Measurements from ENCODE around the gene CNTNAP2.

- TF ChIP-seq, protein P1, sequence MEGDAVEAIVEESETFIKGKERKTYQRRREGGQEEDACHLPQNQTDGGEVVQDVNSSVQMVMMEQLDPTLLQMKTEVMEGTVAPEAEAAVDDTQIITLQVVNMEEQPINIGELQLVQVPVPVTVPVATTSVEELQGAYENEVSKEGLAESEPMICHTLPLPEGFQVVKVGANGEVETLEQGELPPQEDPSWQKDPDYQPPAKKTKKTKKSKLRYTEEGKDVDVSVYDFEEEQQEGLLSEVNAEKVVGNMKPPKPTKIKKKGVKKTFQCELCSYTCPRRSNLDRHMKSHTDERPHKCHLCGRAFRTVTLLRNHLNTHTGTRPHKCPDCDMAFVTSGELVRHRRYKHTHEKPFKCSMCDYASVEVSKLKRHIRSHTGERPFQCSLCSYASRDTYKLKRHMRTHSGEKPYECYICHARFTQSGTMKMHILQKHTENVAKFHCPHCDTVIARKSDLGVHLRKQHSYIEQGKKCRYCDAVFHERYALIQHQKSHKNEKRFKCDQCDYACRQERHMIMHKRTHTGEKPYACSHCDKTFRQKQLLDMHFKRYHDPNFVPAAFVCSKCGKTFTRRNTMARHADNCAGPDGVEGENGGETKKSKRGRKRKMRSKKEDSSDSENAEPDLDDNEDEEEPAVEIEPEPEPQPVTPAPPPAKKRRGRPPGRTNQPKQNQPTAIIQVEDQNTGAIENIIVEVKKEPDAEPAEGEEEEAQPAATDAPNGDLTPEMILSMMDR (conservative IDR thresholded peaks at IDR 0.05), result no peak
- no peak for TF ChIP-seq ZFX (IDR thresholded peaks at IDR 0.05)
Measured at GRCh38 chr7:148161776-148162175, 2045.2 kb downstream of the CNTNAP2 start.

Data from C4-2B (cell line).